ENCODE results near the gene SST. TPM values are rescaled to one million over a fixed set of nuclear protein-coding genes. Genes with fewer than 3 reads are reported as not detected.

SST gene
- total and polyA plus RNA-seq, 2 of the 8 experiments (the other 6 are each of a cell fraction or from before 2014, with no cell fraction given): 0.50 TPM; not detected in 1

DNA sequence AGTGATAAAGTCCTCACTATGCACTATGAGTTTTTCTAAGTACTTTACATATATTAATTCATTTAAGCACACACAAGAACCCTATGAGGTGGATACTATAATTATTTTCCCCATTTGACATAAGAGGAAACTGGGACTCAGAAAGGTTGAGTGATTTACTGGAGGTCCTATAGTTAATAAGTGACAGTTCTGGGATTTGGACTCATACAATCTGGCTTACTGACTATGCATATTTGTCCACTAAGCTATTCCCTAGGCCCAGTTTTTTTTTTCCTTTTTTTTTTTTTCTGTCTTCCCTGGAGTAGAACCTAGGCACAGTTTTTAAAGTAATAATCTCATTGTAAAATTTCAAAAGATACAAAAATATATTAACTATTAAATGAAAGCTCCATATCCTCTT lies 38.5 kb upstream of the SST start (continued):
- TF ChIP-seq NRF1 (IDR thresholded peaks at IDR 0.05; ENCODE audit: low read depth, low read length) (no peak), JUND (IDR thresholded peaks at IDR 0.05; ENCODE audit: low read length) (no peak), SIRT6 (IDR thresholded peaks at IDR 0.05; ENCODE audit: low read length) (no peak), TAF7 (optimal IDR thresholded peaks at IDR 0.05; ENCODE audit: borderline replicate concordance, low read depth, low read length) (no peak), SAP30 (IDR thresholded peaks at IDR 0.05; ENCODE audit: insufficient read depth, insufficient replicate concordance, low read length) (no peak), CREB1 (IDR thresholded peaks at IDR 0.05) (no peak)
